ENCODE results near the gene UNK. TPM values are rescaled to one million over a fixed set of nuclear protein-coding genes. Genes with fewer than 3 reads are reported as not detected.

UNK gene
- total RNA-seq, 1 experiment from 2014 or later, result 35.4 TPM

DNA sequence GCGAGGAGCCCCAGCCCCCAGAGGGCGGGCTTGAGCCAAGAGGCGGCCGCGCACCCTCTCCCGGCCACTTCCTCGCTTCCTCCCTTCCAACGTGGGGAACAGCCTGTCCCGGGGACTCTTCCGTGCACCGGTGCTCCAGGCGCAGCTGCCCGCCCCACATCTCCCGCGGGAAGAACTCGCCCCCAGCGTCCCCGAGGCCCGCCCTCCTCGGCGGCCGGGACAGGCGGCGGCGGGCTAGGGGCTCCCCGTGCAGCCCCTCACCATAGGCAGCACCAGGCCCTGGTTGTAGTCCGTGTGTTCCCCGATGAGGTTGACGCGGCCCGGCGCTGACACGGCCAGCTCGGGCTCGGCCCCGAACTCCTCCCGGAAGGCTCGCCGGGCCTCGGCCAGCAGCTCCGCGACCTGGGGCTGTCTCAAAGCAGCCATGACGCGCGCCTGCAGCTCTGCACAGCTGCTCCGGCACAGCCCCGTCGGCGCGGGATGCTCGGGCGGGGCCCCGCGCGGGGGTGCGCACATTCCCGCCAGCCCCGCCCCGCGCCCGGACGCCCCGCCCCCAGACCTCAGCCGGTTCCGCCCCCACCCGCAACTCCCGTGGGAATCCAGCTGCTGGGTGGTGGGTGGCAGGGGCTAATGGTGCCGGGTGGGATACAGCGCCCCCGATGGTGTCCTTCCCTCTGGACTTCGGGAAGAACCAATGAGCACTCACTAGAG is 19.7 kb upstream of the UNK start, which contains the start of gene GALK1:
Gene GALK1, minus strand, starts transcription at position 482 of the 711 bp plus-strand sequence. Its CDS starts 56 bp downstream, at position 426.
- CTCF ChIA-PET, result interaction anchor here (0.6 to 9.0 kb wide), 44 partner anchors 10 to 494 kb away, joined by 3 to 318 read pairs (median 6); partner anchors contain the start of genes MIF4GD, RECQL5, SAP30BP and SLC25A19
- Mint-ChIP-seq H3K4me3 (peak within 1 kb of the TSS; percentile 75), H3K4me1 (peaks cover 9% of the 10 kb centered on the region), H3K27ac (peak within 1 kb of the TSS; percentile 92), H3K9me3 (no peaks in the 10 kb centered on the region), H3K27me3 (ENCODE audit: low read depth) (no peaks in the 10 kb centered on the region), H3K36me3 (no peaks in the 10 kb centered on the region)
- DNase-seq (ENCODE audit: low spot score) (peak; percentile 67), ATAC-seq (peak; percentile 76)
- POLR2A ChIA-PET, result interaction anchor here (1.0 to 3.4 kb wide), 5 partner anchors 10 to 476 kb away, joined by 3 to 22 read pairs (median 7); partner anchors contain the start of gene SLC25A19
- TF ChIP-seq, protein P1, sequence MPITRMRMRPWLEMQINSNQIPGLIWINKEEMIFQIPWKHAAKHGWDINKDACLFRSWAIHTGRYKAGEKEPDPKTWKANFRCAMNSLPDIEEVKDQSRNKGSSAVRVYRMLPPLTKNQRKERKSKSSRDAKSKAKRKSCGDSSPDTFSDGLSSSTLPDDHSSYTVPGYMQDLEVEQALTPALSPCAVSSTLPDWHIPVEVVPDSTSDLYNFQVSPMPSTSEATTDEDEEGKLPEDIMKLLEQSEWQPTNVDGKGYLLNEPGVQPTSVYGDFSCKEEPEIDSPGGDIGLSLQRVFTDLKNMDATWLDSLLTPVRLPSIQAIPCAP (CRISPR knock-in tag; IDR thresholded peaks at IDR 0.05), result no peak
- no peak for TF ChIP-seq MLX (CRISPR knock-in tag; IDR thresholded peaks at IDR 0.05)
- TF ChIP-seq CBFB (CRISPR knock-in tag; IDR thresholded peaks at IDR 0.05; ENCODE audit: low read depth), result no peak
- TF ChIP-seq ZNF532 (CRISPR knock-in tag; IDR thresholded peaks at IDR 0.05; ENCODE audit: borderline replicate concordance), result no peak
- TF ChIP-seq ZNF281 (CRISPR knock-in tag; IDR thresholded peaks at IDR 0.05), result no peak
- TF ChIP-seq, protein P2, sequence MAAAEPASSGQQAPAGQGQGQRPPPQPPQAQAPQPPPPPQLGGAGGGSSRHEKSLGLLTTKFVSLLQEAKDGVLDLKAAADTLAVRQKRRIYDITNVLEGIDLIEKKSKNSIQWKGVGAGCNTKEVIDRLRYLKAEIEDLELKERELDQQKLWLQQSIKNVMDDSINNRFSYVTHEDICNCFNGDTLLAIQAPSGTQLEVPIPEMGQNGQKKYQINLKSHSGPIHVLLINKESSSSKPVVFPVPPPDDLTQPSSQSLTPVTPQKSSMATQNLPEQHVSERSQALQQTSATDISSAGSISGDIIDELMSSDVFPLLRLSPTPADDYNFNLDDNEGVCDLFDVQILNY (CRISPR knock-in tag; IDR thresholded peaks at IDR 0.05), result peak; percentile 44; the same call in 1 of the 2 replicates
- no peak for TF ChIP-seq GTF2I (CRISPR knock-in tag; conservative IDR thresholded peaks at IDR 0.05)
- TF ChIP-seq FOXP1 (CRISPR knock-in tag; IDR thresholded peaks at IDR 0.05; ENCODE audit: borderline replicate concordance), result no peak
- no peak for TF ChIP-seq ZNF138 (CRISPR knock-in tag; conservative IDR thresholded peaks at IDR 0.05)
- TF ChIP-seq FOXP4 (CRISPR knock-in tag; IDR thresholded peaks at IDR 0.05), result no peak
- no peak for TF ChIP-seq NFE2L1 (CRISPR knock-in tag; IDR thresholded peaks at IDR 0.05)
- TF ChIP-seq, protein P3, sequence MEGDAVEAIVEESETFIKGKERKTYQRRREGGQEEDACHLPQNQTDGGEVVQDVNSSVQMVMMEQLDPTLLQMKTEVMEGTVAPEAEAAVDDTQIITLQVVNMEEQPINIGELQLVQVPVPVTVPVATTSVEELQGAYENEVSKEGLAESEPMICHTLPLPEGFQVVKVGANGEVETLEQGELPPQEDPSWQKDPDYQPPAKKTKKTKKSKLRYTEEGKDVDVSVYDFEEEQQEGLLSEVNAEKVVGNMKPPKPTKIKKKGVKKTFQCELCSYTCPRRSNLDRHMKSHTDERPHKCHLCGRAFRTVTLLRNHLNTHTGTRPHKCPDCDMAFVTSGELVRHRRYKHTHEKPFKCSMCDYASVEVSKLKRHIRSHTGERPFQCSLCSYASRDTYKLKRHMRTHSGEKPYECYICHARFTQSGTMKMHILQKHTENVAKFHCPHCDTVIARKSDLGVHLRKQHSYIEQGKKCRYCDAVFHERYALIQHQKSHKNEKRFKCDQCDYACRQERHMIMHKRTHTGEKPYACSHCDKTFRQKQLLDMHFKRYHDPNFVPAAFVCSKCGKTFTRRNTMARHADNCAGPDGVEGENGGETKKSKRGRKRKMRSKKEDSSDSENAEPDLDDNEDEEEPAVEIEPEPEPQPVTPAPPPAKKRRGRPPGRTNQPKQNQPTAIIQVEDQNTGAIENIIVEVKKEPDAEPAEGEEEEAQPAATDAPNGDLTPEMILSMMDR (IDR thresholded peaks at IDR 0.05), result no peak
- no peak for TF ChIP-seq NFATC4 (CRISPR knock-in tag; IDR thresholded peaks at IDR 0.05)
- TF ChIP-seq, protein P4, sequence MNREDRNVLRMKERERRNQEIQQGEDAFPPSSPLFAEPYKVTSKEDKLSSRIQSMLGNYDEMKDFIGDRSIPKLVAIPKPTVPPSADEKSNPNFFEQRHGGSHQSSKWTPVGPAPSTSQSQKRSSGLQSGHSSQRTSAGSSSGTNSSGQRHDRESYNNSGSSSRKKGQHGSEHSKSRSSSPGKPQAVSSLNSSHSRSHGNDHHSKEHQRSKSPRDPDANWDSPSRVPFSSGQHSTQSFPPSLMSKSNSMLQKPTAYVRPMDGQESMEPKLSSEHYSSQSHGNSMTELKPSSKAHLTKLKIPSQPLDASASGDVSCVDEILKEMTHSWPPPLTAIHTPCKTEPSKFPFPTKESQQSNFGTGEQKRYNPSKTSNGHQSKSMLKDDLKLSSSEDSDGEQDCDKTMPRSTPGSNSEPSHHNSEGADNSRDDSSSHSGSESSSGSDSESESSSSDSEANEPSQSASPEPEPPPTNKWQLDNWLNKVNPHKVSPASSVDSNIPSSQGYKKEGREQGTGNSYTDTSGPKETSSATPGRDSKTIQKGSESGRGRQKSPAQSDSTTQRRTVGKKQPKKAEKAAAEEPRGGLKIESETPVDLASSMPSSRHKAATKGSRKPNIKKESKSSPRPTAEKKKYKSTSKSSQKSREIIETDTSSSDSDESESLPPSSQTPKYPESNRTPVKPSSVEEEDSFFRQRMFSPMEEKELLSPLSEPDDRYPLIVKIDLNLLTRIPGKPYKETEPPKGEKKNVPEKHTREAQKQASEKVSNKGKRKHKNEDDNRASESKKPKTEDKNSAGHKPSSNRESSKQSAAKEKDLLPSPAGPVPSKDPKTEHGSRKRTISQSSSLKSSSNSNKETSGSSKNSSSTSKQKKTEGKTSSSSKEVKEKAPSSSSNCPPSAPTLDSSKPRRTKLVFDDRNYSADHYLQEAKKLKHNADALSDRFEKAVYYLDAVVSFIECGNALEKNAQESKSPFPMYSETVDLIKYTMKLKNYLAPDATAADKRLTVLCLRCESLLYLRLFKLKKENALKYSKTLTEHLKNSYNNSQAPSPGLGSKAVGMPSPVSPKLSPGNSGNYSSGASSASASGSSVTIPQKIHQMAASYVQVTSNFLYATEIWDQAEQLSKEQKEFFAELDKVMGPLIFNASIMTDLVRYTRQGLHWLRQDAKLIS (CRISPR knock-in tag; IDR thresholded peaks at IDR 0.05; ENCODE audit: borderline replicate concordance), result no peak
- no peak for TF ChIP-seq SOX15 (CRISPR knock-in tag; IDR thresholded peaks at IDR 0.05)
- TF ChIP-seq, protein P5, sequence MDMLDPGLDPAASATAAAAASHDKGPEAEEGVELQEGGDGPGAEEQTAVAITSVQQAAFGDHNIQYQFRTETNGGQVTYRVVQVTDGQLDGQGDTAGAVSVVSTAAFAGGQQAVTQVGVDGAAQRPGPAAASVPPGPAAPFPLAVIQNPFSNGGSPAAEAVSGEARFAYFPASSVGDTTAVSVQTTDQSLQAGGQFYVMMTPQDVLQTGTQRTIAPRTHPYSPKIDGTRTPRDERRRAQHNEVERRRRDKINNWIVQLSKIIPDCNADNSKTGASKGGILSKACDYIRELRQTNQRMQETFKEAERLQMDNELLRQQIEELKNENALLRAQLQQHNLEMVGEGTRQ (CRISPR knock-in tag; IDR thresholded peaks at IDR 0.05), result no peak

Data from WTC11 (cell line).